Loucy (cell line): Measurements from ENCODE around the gene ELF5.

Experiments
- CTCF ChIP-seq: fragments of 200-600 bp; sonication (generic); conservative IDR thresholded peaks from 2 replicates; pipeline ENCODE4 v1.5.1; 2014; ENCODE audit warnings: mild to moderate bottlenecking, antibody characterized with exemption, low read length
- EZH2phosphoT487 ChIP-seq: fragments of 200-600 bp; IDR thresholded peaks from 2 replicates; pipeline ENCODE4 v1.6.1; 2018; ENCODE audit warnings: antibody characterized with exemption, mild to moderate bottlenecking, moderate library complexity, borderline replicate concordance

GRCh38 chr11:34521265-34521664 lies 7.7 kb upstream of the ELF5 start:
- no peak for TF ChIP-seq CTCF
- TF ChIP-seq EZH2phosphoT487, result no peak
